Renal cortex interstitium (tissue), 15 donors: ENCODE results near the gene ASIC5. TPM values are rescaled to one million over a fixed set of nuclear protein-coding genes. Genes with fewer than 3 reads are reported as not detected.
"Not testable (repeated sequence)": the region's sequence is repeated elsewhere in the genome, so short reads cannot be mapped to it uniquely, and the experiment has no call there.

Experiments
- DNase-seq, 11 donors: peaks; one replicate each; pipeline ENCODE4 v3.0.0-alpha.2; 2013; ENCODE audit warnings: low read depth in 9 of 11, low spot score in 4 of 11; ENCODE audit errors: extremely low read depth in 1 of 11
- long read RNA-seq, 16 experiments: transcript quantifications; one replicate each; lab custom pipeline, GENCODE V29; 2026
- polyA plus RNA-seq, 3 donors: library from polyadenylated mRNA; unstranded; fragments of 120-200 nt; gene quantifications; one replicate each; pipeline ENCODE4 v1.2.1, GENCODE V29; 2013; ENCODE audit not compliant: insufficient read length in 3 of 3

ASIC5 gene, protein sequence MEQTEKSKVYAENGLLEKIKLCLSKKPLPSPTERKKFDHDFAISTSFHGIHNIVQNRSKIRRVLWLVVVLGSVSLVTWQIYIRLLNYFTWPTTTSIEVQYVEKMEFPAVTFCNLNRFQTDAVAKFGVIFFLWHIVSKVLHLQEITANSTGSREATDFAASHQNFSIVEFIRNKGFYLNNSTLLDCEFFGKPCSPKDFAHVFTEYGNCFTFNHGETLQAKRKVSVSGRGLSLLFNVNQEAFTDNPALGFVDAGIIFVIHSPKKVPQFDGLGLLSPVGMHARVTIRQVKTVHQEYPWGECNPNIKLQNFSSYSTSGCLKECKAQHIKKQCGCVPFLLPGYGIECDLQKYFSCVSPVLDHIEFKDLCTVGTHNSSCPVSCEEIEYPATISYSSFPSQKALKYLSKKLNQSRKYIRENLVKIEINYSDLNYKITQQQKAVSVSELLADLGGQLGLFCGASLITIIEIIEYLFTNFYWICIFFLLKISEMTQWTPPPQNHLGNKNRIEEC
- polyA plus RNA-seq: under 1 TPM; 0.07 to 0.29 (median 0.26) TPM
- long read RNA-seq, donor 1: 0 reads
- long read RNA-seq, donor 2: 0 reads
- long read RNA-seq, donor 3: 0 reads
- long read RNA-seq, donor 4: 0 reads
- long read RNA-seq, donor 5: 0 reads
- long read RNA-seq, donor 6: 0 reads
- long read RNA-seq, donor 7: 0 reads
- long read RNA-seq, donor 8: 0 reads
- long read RNA-seq, donor 9: 0 reads
- long read RNA-seq, donor 10: 0 reads
- long read RNA-seq, donor 11: 0 reads
- long read RNA-seq, donor 12: 0 reads
- long read RNA-seq, donor 13: 0 reads
- long read RNA-seq, donor 14: 0 reads
- long read RNA-seq, donor 15: 0 reads
- long read RNA-seq, donor 16: 0 reads

DNA sequence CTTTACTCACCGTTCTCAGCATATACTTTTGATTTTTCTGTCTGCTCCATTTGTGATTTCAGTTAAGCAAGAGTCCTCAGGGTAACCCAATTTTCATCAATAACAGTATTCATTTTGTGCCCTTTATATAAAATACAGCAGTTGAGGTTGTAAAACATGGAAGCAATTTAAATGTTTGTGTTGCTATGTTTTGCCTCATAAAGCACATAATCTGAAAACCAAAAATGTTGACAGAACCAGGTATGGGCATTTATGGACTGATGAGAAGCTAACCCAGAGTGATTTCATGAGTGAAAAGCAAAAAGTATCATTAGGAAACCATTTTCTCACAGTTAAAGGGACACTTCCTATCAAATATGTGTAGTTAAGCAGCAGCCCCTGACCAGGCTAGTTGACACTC is at the start of gene ASIC5:
TSS of gene ASIC5 (minus strand) at position 101 of the 400 bp plus-strand sequence. CDS start at position 50, 51 bp downstream.
- no peak for DNase-seq

DNA sequence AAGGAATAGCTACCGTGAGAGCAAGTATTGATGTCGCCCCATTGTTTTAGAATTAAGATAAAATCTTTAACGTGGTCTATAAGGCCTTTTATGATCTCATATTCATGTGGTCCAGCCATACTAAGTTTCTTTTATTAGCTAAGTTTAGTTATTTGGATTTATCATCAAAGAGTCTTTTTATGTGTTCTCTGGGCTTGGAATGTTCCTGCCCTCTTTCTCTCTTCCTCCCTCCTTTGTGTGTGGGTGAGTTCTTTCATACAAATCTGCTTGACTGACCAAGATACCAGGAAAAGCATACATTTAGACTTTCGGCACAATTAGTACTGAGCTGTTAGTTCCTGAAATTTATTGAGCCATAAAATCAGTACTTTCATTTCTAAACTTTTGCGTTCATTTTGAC is 48.7 kb upstream of the ASIC5 start:
- no peak for DNase-seq

DNA sequence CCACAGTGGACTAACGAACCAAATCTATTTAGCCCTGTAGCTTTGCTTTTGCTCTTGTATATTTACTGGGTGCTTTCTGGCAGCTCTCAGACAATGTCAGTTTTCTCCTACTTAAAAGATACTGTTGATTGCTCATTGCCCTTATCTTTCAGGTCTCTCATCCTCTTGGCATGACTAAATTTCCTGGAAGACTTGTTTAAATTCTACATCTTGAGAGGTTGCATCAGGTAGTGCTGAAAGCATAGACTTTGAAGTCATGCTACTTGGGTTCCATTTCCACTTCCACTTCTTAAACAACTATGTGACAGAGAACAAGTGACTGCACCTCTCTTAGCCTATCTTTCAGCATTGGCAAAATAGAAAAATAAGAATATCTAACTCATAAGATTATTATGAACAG is 45.8 kb upstream of the ASIC5 start:
- DNase-seq: no peak

DNA sequence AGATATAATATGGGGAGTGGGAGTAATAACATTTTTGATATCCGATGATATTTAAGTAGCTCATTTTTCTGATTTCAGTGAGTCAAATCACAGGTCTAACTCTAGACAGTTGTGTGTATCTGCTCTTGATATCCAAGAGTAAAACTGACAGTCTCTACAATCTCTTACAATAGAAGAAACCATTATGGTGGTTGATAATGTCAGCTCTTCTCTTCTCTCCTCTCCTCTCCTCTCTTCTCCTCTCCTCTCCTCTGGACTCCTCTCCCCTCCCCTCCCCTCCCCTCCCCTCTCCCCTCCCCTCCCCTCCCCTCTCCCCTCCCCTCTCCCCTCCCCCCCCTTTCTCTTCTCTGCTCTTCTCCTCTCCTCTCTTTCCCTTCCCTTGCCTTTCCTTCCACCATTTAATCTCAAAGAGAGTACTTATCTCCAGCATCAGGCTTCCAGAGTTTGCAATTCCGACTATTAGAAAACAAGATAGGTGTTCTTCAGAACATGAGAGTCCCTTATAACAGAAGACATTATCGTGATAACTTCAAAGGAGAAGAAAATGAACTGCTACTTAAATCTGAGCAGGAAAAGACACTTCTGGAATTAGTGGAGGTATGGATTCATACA is 43.6 kb upstream of the ASIC5 start:
- no peak for DNase-seq

DNA sequence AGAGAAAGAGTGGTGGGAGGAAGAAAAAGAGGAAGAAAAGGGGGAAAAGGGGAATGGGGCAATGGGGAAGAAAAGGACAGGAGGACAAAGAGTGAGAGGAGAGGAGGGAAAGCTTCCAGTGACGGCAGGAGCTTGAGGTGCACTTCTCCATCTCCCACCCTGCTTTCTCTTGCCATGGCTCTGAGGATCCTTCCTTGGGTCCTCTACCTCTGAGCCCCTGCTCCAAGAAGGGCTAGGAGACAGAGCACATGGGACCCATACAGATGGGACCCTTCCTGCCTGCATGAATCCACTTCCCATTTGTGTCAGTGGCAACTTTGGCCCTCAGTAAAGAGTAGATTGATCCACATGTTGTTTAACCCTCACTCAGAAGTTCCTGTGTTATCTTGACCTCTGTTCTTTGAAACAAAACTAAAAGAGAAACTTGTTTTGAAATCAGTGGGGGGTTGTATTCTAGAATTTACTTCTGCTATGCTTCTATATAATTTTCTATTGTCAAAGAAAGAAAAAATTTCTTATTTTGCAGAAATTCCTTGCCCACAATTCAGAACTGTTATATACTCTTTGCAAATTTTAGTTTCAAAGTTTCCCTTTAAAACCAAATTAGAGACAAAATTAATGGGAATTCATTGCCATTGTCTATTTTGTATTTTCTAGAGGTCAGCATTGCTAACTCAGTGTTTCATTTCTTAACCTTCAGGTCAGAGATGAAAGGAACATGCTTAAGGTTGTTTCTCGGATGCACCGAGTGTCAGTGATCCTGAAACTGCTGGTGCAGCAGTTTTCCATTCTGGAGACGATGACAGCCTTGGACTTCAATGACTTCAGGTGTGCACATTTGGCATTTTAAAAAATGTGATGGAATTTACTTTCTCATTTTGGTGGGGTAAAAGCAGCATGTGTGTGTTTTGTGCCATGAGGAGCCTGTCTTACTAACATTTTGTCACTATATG is 42.4 kb upstream of the ASIC5 start:
- no peak for DNase-seq

DNA sequence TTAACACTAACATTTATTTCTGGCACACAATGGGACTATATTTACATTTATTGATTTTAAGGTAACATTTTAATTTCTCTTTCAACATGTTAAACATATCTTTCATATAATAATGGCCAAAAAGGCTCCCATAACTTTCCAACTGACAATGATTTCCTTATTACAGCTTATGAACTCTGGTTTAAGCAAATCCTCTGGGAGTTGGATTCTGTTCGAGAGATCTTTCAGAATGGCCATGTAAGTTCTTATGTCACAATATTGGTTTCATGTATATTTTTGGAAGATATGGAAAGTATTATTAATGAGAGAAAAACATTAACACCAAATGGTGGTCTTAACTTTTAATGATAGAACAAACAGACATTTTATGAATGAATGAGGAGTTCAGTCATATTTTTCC is 41.5 kb upstream of the ASIC5 start:
- no peak for DNase-seq

DNA sequence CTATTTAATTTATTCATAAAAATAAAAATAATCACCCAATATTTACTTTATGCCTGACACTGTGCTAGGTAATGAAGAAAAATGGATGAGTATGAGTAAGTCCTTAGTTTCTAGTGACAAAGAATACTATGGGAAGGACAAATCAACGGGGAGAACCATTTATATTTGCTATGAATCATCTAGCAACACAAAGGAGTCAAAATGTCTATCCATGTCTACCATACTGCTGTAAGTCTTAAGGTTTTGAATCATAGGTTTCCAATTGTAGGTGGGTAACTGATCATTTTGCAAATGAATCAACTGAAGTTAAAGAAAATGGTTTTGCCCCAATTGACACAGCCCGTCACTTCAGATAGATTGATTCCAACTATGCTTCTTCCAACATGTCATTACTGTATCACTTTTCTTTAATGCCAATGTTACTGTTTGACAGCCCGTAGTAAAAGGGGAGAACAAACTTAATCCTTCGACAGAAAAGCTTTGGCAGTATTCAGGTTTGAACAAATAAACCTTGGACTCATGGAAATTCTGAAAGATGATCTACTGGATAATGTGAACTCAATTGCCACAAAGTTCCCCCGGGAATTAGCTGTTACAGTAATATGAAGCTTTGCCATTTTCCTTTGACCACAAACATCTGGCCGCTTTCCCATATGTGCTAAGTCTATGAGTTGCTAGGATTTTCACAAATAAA is 40.6 kb upstream of the ASIC5 start:
- peak in 9 of 11 donors; percentile 36 to 71 (median 44) for DNase-seq

DNA sequence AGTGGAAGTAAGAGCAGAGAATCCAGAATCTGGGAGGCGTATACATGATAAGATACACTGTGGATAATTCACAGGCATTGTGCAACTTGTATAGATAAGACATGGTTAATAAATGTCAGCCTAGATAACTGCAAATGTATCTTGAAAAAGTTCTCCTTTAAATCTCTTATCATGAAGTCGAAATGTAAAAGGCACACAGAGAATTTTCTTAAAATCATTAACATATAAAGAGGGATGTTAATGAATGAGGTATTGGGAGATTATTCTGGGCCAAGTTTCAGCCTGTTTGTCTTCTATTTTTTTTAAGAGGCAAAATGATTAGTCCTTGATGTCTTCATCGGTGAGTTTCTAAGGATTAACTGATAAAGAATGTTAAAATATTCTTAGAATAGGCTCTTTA is 38.3 kb upstream of the ASIC5 start:
- no peak for DNase-seq

DNA sequence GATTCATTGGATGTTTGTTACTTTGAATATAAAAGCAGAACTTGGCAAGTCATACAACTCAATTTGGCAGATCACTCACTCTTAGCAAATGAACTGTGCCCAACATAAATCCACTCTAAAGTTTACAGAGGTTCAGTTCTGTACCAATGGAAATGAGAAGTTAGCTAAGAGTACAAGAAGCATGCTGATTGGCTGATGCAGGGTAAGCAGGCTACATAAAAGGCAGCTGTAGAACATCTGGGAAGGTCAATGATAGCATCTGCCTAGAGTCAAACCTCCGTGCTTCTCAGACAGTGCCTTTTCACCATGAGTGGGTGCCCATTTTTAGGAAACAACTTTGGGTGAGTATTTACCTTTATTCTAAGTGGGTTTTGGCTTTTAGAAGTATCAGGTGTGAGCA is 37.4 kb upstream of the ASIC5 start, which contains the start of gene TDO2:
TSS of gene TDO2 (plus strand) at position 244 of the 400 bp plus-strand sequence. CDS start at position 307, 63 bp downstream.
- no peak for DNase-seq

DNA sequence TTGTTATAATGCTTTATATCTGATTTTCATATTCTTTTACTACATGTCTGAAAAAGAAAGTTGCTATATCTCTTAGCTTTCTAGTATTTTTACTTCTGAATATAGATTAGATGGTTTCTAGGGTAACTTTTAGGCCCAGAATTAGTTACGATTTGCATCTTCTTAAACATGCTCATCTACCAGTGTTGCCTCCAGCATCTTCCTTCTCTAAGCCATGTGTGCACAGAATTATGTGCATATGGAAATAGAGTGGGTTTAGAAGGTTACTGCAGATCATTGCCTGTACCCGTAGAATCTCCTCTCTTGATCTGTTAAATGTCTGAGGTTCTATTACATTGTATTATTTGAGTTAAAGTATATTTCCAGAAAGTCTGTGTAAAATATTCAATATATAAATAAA is 34.9 kb upstream of the ASIC5 start:
- DNase-seq: no peak

DNA sequence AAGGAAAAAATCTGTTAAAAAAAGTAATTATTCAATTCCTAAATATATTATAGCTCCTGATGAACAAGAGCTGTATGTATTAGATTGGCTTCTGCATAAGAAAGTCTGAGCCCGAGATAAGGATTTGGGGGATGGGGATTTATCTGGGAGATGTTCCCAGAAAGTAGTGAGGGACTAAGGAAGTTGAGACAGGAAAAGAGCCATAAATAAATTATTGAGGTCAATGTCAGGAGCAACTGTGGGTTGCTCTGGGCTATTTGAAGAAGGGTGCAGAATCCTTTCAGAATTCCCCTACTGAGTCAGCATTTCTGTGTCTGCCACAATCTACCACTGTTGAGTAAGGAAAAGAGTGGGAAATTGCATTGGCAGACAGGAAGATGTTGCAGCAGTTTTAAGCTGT is 34.3 kb upstream of the ASIC5 start:
- DNase-seq: peak in 4 of 11 donors; percentile 14 to 43 (median 30)

DNA sequence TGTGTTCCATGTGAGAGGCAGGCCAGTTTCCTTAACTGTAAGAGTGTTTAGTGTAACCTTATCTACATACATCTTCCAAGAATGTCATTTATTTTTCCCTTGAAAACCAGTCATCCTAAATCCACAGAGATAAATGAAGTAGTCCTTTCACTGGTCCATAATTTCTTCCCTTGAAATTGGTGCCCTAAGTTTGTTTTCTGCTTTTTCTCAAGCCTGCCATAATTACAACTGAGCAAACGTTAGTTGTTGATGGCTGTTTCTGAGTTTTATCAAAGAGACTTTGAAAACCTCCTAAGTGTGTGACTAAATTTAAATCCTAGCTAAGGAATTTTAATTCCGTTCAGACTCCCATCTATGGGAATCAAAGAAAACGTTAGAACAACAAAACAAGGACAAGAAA is 33.8 kb upstream of the ASIC5 start:
- peak in 1 of 11 donors; percentile 22 for DNase-seq

DNA sequence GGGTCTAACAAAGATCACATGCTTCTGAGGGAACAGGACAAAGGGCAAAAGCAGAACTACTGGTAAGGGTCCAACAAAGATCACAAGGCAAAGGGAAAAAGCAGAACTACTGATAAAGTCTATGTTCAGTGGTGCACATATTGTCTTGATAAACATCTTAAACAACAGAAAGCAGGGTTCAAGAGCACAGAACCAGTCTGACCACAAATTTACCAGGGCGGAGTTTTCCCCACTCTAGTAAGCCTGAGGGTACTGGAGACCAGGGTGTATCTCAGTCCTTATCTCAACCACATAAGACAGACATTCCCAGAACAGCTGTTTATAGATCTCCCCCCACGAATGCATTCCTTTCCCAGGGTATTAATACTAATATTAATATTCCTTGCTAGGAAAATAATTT is 32.3 kb upstream of the ASIC5 start:
- not testable (repeated sequence) for DNase-seq

DNA sequence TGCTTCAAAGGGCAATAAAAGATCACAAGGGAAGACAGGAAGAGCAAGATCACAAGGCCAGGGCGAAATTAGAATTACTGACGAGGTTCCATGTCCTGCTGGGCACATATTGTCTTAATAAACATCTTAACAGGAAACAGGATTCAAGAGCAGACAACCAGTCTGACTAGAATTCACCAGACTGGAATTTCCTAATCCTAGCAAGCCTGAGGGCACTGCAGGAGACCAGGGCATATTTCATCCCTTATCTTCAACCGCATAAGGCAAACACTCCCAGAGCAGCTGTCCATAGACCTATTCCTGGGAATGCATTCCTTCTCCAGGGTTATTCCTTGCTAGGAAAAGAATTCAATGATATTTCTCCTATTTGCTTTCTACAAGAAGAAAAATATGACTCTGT is 25.0 kb upstream of the ASIC5 start:
- no peak for DNase-seq

DNA sequence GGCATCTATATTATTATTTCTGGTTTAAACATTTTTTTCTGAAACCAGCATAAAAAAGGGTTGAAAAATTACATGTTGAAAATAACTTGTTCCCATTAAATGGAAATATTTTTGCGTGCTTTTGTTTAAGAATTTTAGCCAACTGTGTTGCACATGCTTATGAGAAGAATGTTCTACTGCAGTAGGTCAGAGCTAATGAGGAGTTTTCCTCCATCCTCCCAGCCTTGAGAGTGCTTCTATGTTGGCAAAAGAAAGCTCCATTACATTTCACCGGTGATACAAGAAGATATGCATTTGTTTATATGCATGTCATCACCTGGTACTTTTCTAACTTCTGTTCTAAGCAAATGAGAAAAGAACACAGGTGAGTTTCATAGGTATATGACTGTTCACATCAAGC is 23.9 kb upstream of the ASIC5 start:
- DNase-seq: no peak

DNA sequence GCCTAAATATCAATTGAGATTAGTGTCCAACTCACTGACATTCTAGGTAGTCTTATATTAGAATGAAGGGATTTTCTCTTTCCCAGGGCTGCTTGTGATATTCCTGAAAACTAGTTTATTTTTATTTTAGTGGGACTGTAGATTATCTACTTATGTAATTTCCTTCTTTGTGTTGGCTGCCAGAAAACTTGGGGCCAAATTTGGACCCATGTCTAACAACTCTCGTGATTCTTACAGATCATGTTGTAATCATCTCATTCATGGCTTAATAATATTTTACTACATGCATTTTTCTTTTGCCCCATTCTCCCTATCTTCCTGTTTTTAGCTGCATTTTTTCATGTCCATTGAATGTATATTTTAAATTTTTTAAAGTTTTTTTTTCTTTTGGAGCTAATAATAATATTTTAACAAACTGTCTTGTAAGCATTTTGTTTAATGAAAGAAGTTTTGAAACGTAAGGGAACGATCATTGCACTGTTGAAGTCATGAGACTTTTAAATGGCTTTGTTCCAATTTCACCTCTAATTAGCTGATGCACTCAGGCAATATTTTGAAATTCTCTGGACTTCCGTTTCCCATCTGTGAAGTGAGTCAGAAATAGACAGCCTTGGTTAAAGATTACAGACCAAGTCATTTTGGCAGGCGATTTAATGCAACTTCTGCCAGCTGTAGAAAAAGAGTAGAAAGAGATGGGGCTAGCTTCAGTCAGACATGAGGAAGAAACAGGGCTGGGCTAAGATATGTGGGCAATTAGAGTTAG is 23.1 kb upstream of the ASIC5 start:
- DNase-seq: no peak

DNA sequence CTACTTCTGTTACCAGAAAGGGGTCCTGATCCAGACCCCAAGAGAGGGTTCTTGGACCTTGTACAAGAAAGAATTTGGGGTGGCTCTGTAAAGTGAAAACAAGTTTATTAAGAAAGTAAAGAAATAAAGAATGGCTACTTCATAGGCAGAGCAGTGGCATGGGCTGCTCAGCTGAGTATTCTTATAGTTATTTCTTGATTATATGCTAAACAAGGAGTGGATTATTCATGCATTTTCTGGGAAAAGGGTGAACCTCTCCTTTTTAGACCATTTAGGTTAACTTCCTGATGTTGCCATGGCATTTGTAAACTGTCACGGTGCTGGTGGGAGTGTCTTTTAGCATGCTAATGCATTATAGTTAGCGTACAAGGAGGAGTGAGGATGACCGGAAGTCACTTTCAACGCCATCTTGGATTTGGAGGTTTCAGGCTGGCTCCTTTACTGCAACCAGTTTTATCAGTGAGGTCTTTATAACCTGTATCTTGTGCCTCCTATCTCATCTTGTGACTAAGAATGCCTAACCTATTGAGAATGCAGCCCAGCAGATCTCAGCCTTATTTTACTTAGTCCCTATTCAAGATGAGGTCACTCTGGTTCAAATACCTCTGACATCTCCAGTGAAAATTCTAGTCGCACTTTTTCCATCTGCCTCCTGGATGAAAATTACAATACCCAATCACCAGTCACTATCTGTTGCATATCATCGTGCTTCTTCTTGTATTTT is 21.9 kb upstream of the ASIC5 start:
- DNase-seq: no peak
